Measurements from ENCODE around the gene SEC14L6. TPM values are rescaled to one million over a fixed set of nuclear protein-coding genes. Genes with fewer than 3 reads are reported as not detected.
"Not testable (repeated sequence)": the region's sequence is repeated elsewhere in the genome, so short reads cannot be mapped to it uniquely, and the experiment has no call there.

SEC14L6 gene
- not detected for total RNA-seq
- long read RNA-seq = 0 reads

- DNase-seq (ENCODE audit: low spot score) = no peak
Observed at GRCh38 chr22:30546616-30547015, at the start of gene SEC14L6. SEC14L6 (minus strand) TSS chr22:30546741; CDS start chr22:30546682, 59 bp downstream.

DNA sequence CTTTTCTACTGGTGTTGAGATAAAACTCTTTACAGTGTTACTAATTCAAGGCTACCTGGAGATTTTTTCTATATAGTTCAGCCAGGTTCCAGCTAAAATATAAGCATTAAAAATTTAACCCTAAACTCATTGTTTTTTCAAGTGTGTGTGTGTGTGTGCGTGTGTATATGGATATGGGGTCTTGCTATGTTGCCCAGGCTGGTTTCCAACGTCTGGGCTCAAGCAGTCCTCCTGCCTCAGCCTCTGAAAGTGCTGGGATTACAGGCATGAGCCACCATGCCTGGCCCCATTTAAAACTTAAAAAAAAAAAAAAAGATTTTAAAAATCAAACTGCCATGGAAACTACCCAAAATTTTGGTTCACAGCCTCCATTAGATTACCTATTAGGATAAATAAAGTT, 49.7 kb upstream of the SEC14L6 start:
- no peak for DNase-seq (ENCODE audit: low spot score)

DNA sequence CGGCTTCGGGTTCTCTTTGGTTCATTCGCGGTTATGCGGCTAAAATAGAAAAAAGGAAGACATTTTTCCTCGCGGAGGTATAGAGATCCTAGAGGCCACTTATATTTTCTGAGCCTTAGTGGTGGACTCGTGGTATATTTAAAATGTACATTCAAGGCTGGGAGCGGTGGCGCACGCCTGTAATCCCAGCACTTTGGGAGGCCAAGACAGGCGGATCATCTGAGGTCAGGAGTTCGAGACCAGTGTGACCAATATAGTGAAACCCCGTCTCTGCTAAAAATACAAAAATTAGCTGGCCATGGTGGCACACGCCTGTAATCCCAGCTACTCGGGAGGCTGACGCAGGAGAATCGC, 45.8 kb upstream of the SEC14L6 start:
- not testable (repeated sequence) for DNase-seq (ENCODE audit: low spot score)

GRCh38 chr22:30591588-30592359, 45.2 kb upstream of the SEC14L6 start, which contains the start of gene PES1:
PES1 (minus strand) TSS chr22:30591910; CDS start chr22:30591833, 77 bp downstream.
- peak; percentile 96 for DNase-seq (ENCODE audit: low spot score)

- DNase-seq (ENCODE audit: low spot score) = no peak
Observed at GRCh38 chr22:30591191-30591587, 44.6 kb upstream of the SEC14L6 start.

DNA sequence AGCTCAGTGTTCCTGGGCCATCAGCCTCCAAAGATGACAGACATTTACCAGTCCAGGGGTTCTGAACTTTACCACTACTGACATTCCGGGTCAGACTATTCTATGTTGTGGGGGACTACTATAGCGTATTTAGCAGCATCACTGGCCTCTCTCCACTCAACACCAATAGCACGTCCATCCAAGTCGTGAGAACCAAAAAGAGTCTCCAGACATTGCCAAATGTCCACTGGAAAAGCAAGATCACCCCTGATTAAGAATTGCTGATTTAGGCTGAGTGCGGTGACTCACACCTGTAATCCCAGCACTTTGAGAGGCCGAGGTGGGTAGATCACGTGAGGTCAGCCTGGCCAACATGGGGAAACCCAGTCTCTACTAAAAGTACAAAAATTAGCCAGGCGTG, 39.9 kb upstream of the SEC14L6 start:
- no peak for DNase-seq (ENCODE audit: low spot score)

GRCh38 chr22:30584441-30584840, 37.9 kb upstream of the SEC14L6 start:
- no peak for DNase-seq (ENCODE audit: low spot score)

GRCh38 chr22:30582788-30583545, 36.4 kb upstream of the SEC14L6 start:
- no peak for DNase-seq (ENCODE audit: low spot score)

GRCh38 chr22:30582051-30582450, 35.5 kb upstream of the SEC14L6 start:
- no peak for DNase-seq (ENCODE audit: low spot score)

GRCh38 chr22:30580896-30581295, 34.4 kb upstream of the SEC14L6 start:
- DNase-seq (ENCODE audit: low spot score) = no peak

- no peak for DNase-seq (ENCODE audit: low spot score)
Observed at GRCh38 chr22:30578481-30578880, 31.9 kb upstream of the SEC14L6 start.

- no peak for DNase-seq (ENCODE audit: low spot score)
Observed at GRCh38 chr22:30575859-30576258, 29.3 kb upstream of the SEC14L6 start.

DNA sequence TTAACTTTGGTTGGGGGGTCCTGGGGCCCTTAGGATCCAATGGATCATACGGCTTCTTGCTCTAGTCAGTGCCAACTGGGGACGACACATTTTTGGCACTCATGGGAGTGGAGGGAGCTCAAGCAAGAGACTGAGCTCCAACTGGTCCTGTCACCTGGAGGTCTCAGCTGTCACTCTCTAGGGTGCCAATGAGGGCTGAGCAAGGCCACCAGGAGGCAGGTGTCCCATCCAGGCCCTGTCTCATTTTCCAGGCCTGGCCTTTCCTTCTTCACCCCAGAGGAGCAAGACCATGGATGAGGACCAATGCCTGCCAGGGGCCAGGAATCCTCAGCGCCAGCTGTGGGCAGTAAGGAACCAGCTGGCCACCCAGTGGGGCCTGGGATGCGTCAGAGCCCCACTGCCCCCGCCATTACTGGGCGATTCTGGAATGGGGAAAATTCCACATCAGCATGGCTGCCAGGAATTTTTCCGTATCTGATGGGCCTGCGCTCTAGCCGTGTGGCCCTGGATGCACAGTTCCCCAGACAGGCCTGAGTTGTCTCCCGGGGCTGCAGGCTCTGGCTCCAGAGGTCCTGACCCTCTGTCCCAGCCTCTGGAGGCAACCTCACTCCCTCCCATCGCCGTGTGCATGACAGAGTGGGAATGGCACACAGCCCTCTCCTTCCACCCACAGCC, 28.6 kb upstream of the SEC14L6 start:
- DNase-seq (ENCODE audit: low spot score) = no peak

DNA sequence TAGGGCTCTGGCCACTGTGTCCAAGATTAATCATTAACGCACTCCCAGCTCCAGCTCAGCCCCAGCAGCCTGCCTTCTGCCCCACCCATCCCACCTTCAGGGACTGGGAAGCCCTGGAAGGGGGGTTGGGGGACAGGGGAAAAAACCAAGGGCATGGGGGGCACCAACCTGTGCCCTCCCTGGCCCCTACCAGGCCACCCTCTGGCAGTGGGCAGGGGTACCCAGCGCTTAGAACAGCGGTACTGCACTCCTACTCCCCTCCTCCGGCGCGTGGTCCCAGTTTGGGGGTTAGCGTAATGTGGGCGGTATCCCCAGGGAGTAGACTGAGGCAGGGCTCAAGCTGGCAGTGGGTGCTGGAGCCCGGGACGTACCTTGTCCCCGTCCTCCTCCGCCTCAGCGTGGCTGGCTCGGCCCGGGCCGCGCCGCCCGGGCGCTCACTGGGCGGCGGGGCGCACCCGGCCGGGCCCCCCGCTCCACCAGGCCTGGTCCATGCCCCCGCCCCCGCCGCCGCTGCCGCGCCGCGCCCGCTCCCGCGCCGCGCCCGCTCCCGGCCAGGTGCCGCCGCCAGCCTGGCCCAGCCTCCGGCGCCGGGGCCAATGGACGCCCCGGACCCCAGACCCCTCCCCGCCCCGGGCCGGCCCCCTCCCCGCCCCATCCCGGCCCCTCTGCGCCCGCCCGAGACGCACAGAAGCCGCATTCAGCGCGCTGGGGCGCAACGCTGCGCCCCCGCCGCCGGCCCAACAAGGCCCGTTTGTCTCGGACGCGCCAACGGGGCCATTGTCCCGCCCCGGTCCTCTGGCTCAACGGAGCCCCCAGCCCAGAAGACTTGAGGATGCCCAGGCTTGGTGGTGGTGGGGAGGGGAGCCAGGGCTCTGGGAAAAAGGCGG, 27.8 kb upstream of the SEC14L6 start, which contains the start of gene GAL3ST1:
Gene GAL3ST1 (minus strand): TSS at position 571 of the 887 bp plus-strand sequence. CDS start 17,273 bp downstream, outside the sequence.
- no peak for DNase-seq (ENCODE audit: low spot score)

- no peak for DNase-seq (ENCODE audit: low spot score)
Observed at GRCh38 chr22:30573594-30574094, 27.1 kb upstream of the SEC14L6 start.

GRCh38 chr22:30572840-30573593, 26.5 kb upstream of the SEC14L6 start:
- DNase-seq (ENCODE audit: low spot score) = no peak

- no peak for DNase-seq (ENCODE audit: low spot score)
Observed at GRCh38 chr22:30572210-30572609, 25.7 kb upstream of the SEC14L6 start.

- no peak for DNase-seq (ENCODE audit: low spot score)
Observed at GRCh38 chr22:30569674-30570202, 23.2 kb upstream of the SEC14L6 start.

- no peak for DNase-seq (ENCODE audit: low spot score)
Observed at GRCh38 chr22:30568137-30568805, 21.7 kb upstream of the SEC14L6 start.
